GM19043 (cell line): ENCODE measurements around the gene GATB.

Experiments
- ATAC-seq: cut with Tn5 transposase; IDR thresholded peaks from one replicate; pipeline ENCODE4 v1.9.1; 2021; ENCODE audit warnings: low read depth; ENCODE audit not compliant: unreplicated experiment

Gene GATB, protein sequence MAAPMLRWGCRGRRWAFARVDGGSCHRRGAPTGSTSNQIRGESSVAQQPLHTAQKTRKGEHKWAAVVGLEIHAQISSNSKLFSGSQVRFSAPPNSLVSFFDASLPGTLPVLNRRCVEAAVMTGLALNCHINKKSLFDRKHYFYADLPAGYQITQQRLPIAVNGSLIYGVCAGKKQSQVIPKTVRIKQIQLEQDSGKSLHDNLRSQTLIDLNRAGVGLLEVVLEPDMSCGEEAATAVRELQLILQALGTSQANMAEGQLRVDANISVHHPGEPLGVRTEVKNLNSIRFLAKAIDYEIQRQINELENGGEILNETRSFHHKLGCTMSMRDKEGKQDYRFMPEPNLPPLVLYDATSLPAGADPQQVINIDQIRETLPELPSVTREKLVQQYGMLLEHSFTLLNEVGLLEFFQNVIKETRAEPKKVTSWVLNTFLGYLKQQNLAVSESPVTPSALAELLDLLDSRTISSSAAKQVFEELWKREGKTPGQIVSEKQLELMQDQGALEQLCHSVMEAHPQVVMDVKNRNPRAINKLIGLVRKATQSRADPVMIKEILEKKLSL

DNA sequence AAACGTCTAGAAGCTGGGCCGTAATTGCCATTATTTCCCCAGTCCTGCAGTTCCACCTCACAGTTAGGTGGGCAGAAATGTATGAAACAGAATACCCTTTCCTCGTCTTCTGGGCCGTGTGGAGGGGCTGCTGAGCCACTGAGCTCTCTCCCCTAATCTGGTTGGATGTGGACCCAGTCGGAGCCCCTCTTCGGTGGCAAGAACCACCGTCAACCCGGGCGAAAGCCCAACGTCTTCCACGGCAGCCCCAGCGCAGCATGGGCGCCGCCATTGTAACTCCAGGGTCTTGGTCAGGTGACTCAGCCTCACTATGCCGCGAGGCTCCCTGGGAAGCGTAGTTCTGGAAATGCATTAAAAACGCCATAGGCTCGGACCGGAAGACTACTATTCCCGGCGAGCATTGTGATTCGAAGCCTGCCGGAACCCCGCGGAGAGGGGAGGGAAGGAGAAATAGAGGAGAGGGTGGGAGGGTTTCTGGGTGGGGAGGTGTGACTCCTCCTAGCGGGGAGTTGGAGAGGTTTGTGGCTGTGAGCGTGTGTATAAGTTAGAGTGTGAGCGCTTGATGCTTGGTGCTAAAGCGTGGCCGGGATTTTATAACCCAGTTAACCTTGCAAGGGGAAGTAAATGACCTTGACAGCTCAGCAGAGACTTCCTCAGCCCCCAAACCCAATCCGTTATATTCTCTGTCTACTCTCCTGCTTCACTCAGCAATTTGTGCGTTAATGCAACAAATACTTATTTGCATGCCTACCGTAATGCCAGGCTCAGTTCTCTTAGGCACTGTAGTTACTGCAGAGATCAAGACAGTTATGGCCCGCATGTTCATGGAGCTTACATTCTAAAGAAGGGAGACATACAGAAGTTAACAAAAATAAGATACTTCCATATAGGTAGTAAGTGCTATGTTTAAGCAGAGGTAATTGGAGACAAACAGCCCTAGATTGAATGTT lies at the start of gene GATB:
GATB (minus strand) TSS at position 296 of the 950 bp plus-strand sequence; CDS start at position 271, 25 bp downstream.
- peak; percentile 98 for ATAC-seq

DNA sequence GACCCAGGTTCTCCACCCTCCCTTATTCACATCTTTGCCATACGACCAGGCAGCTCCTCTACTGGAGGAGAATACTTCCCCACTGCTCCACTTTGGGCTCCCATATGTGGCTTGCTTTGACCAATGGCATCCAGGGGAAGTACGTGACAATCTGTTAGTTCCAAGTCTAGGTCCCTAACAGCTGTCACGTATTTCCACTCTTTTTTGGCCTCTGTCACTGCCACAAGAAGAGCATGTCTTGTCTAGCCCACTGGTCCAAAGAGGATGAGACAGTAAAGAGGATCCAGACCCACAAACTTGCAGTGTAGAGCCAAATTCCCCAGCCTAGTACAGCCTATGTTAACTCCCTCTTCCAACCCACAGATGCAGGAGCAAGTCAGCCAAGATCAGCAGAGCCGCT lies 49.7 kb upstream of the GATB start:
- no peak for ATAC-seq

DNA sequence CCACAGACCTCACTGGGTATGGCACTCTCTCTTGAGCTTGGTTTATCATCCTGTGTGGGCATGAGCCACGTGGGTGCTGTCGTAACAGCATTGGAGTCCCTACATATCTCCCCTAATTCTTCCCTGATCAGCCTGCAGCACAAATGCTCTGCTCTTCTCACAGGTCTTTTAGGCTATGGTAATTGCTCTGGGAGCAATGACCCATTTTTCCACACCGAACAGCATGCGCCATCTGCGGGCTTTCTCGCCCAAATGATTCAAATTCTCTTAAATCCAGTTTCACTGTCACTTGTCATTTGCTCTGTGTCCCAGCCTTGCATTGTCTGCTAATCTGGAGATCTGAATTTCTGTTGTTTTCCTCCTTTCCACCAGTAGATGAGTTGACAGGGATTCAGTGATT lies 48.9 kb upstream of the GATB start:
- no peak for ATAC-seq

DNA sequence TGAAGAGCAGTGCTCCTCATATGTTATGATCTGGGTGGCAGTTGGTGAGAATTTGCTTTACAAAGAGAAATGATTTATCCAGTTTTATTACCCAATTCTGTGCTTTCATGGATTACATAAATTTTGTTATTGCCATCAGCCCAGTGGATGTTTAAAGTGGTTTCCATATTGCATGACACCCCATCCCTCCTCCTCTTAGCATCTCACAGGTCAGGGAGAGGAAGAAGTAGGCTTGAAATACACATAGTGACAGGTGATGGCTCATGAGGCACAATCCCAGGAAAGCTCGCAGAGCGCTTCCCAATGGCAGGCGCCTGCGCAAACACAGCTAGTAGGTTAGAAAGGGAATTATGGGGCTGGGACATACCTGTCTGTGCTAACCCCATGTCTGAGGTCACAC lies 47.7 kb upstream of the GATB start:
- ATAC-seq, result no peak

DNA sequence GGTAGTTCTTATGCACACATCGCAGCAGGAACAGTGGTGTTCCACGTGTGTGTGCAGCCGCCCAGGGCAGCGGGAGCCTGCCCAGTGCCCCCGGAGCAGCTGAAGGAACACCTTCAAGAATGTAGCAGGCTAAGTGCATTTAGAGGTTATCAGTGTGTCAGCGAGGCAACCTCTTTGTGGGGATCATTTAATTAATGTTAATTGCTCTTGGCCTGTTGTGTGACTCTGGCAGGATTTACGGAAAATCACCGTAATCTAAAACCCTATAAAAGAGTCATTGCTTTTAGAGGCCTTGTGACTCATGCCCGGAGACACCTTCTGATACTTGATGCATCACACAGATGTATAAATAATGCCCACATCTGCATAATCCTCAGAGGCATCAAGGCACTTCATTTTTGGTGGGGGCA lies 47.3 kb upstream of the GATB start:
- no peak for ATAC-seq

DNA sequence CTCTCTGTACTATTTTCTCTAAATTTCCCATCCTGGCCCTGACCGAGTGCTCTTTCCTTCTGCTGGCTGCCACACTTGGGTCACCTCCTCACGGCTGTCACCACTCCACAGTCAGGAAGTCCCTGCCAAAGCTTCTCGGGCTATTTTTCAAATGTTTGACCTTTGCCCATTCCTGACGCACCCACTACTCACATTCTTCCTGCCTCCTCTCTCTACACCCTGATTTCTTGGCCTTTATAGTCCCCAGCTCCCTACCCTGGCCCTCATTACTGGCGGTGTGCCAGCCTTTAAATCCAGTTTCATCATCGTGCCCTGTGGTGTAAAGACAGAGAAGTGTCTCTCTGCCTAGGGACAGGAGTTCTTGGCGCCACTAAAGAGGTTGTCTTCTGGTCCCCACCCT lies 46.4 kb upstream of the GATB start:
- ATAC-seq, result no peak

DNA sequence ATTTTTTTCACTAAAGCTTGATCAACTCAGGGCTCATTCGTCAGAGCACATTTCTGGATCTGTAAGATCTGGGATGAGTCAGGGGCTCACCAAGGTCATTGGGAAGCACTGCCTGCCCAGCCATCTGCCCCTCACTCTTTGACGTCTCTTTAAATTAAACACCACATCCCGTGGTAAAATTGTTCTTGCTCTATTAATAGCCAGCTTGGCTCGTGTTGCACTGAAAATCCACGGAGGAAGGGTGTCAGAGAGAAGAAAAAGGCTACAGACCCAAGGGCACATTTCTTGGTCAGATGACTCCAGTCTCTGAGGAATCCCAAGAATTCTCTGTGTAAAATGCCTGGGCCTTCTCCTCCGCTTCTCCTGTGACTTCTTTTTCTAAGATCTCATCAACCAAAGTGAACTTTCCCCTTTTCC lies 45.7 kb upstream of the GATB start:
- ATAC-seq, result no peak

DNA sequence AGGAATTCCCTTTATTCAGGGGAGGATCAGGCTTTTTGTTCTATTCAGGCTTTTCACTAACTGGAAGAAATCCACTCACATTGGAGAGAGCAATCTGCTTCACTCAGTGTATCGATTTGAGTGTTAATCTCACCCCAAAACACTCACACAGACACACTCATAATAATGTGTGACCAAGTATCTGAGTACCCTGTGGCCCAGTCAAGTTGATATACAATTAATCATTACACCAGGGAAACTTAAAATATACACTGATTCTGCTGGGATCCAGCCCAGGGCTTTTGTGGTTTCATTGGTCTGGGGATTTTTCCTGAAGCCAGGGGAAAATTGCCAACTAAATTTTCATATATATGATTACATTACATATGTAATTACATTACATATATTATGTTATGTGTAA lies 44.0 kb upstream of the GATB start:
- no peak for ATAC-seq

DNA sequence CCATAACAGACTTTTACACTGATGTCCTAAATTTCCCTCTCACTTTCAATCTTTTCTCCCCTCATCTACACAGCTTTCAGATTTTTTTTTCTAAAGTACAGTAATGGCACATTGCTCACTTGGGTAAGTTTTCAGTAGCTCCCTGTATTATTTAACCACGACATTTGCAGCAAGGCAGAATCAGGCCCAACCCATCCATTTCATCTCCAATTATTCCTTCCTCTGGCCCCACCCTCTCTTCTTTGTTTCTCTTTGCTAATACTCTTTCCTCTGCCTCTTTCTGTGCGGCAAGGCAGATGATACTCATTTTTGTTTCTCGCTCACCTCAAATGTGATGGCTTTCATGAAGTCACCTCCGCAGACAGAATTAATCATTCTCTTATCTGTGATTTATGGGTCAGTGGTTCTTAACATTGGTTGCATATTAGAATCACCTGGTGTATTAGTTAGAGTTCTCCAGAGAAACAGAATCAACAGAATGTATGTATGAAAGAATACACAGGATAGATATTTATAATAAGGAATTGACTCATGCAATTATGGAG lies 43.4 kb upstream of the GATB start:
- no peak for ATAC-seq

DNA sequence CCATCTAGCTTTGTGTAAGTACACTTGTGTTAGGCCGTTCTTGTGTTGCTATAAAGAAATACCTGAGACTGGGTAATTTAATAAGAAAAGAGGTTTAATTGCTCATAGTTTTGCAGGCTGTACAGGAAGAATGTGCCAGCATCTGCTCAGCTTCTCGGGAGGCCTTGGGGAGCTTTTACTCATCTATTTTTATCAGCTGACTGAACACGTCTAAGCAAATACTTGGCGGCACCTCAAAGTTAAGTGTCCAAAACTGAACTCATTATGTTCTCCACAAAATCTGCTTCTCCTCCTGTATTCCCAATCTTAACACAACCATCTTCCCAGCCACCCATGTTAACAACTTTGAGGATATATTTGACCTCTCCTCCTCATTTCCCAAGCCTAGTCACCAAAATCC lies 42.4 kb upstream of the GATB start:
- ATAC-seq, result no peak

DNA sequence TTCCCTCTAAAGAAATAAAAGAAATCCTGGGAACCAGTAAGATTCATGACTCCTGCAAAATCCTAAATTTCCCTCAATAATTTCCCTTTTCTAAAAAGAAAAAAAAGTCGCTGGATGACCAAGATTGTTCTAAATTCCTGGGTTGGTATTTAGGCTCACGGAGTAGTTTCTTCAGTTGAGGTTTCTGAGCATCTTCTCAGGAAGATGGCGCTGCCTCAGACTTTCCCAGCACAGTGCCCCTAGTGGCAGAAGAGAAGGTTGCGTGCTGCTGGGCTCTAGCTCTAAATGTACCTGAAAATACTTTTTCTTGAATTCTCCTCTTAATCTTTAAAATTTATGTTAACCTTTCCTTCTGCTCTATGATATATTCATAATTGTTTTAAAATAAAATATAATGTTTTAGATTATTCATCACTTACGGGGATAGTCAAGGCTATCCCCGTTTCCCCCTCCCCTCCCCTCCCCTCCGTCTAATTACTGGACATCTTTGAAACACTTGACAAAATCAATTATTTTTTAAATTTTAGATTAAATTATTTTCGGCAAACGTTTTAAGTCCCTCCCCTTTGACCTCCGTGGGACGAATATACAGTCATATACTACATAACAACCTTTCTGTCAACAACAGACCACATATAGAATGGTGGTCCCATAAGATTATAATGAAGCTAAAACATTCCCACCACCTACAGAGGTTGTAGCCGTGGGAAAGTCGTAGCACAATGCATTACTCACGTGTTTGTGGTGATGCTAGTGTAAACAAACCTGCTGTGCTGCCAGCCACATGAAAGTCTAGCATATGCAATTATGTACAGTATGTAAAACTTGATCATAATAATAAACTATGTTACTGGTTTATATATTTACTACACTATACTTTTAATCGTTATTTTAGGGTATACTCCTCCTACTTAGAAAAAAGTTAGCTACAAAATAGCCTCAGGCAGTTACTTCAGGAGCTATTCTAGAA lies 41.0 kb upstream of the GATB start:
- ATAC-seq, result no peak

DNA sequence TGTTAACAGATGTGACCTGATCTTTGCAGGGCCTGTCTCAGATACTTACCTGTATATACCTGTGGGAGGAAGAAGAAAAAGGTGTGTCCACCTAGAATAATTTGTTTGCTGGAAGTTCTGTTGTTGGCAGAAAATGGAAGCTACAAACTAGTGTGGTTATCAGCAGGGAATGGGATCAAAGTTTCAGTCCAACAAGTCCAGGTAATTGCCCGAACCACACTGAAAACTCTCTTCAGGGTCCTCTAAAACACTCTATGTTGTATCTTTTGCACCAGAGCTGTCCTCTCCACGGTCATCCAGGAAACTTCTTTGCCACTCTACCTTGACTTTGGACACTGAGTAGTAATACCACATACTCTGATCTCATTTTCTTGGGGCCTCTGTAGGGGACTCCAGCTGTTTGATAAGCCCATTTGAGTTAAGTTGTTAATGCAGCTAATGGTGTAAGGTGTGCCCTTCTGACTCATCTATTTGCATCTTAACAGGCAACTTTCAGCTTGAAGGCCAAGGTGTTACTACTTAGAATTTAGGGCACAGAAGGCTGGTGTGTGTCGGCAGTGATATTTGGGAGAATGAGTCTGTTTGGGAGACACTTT lies 38.7 kb upstream of the GATB start:
- no peak for ATAC-seq

DNA sequence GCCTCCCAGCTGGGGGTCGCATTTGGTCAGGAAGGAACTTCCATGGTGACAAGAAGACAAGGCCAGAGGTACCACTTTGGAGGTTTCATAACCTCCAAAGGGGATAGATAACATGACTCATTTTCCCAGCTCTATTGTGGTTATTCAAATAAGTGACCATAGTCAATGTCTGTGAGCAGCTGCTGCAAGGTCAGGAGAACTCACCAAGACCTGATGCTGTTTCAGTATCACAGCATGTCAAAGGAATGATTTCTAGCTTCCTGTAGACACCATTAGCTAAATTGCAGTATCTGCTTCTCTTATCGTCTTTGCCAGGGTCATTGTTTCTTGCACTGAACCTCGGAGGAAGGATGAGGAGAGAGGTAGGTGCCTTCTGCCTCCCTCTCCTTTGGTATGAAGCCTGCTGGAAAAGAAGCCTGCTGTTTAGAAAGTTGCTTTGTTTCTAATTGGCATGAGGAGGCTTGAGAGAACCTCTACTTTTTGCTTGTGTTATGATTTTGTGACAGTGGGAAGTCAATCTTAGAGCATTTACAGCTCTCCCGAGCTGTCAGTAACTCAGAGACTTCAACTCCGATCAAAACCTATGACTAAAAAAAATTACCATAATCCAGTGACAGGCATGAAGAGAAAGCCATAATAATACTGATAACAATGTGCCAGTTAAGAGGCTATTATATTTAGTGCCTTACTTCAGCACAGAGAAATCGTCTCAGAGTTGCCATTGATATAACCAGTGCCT lies 38.0 kb upstream of the GATB start:
- peak; percentile 90 for ATAC-seq

DNA sequence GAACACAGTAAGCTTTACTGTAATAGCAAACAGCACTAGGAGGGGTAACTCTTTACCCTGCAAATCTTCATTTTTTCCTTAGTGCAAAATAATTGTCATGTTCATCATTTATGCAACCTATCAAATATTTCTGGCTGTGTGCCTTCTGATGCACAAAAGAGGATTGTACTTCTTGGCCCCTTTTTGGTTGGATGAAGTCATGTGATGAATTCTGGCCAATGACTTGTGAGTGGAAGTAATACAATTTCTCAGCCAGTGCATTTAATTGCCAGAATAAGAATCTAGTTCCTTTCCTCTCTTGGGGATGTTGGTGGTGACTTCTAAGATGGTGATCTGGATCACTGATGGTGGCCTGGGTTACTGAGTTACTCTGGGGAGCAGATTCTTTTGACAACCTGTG lies 37.0 kb upstream of the GATB start:
- ATAC-seq, result no peak

DNA sequence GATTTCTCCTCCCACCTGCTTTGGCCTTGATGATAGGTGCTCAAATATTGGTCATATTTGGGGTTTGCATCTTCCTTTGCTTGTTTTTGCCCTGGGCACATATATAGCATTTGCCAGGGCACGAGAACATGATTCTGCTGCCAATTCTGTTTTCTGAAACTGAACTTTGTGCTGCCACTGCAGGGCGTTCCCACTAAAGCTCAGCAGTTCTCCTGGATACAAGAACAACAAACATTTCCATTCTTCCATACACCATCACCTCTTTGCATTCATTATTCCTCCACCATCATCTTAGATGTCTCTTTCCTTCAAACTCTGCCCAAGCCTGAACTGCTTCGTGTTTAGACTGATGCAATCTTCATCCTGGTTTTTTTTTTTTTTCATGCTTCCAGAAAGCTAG lies 36.3 kb upstream of the GATB start:
- ATAC-seq, result no peak

DNA sequence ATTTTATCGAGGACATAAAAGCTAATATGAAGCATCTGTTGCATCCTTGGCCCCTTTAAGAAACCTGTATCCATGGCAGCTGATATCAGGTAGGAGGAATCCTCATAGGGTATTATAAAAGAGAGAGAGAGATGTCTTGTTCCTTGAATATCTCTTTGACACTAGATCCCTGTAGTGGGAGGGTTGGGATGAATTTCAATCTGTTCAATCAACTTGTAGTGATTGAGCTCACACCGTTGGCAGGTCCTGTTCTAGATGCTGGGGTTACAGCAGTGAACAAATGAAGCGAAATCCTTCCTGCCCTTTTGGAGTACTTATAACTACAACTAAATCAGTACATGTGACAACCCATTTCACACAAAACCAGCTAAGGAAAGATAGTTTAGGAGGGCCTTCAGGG lies 35.3 kb upstream of the GATB start:
- no peak for ATAC-seq

DNA sequence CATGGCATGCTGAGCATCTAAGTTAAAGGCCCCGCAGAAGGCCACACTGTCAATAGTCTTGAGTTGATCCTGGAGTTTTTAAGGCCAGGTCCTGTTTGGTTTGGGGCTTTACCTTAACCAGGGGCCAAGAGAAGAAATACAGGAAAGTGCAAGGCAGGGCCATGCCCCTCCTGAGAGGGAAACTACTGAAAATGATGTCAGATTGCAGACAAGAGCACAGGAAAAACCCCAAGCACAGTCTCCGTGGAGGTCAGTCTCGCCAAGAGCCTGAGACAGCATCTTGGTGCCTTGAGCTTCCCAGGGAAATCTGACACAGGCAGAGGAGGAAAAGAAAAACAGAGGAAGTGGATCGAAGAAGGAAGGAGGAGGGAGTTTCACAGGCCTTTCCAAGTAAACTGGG lies 32.2 kb upstream of the GATB start:
- ATAC-seq, result no peak

DNA sequence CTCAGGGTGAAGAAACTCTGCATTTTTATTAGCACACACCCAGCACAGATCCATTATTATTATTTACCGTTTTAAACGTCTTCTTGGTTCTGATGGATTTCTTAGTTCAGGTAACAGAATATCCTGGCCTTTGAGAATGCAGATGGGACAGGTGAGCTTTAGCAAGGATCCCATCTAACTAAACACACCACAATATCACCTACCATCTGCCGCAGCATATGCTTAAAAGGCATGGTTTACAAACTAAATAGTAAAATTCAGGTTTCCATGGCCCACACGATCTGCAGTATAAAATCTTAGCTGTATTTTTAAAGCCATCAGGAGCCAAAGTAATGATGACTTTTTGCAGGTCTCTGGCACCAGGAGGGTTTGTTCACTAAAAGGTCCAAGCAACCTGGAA lies 31.7 kb upstream of the GATB start:
- no peak for ATAC-seq

DNA sequence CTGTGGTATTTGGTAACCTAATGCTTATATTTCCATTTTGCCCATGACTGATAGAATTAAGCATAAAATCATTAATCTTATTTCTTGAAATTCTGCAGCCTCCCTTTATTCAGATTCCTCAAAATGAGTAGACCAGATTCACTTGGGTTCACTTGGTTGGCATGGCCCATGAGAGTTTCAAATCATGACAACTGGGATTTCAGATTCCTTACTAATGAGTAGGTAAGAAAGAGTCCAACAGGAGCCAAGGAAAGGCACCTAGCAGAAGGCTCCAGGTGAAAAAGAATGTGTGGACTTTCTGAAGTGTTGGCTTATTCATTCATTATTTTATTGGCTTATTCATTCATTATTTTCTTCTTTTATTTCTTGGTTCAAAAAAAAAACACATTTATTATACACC lies 27.2 kb upstream of the GATB start:
- no peak for ATAC-seq
